Non-pigmented ciliary epithelial cell (primary cell): ENCODE data around the gene DDIT4L.
"Not testable (repeated sequence)": the region's sequence is repeated elsewhere in the genome, so short reads cannot be mapped to it uniquely, and the experiment has no call there.

Experiments
- DNase-seq: peaks from one replicate; pipeline ENCODE4 v3.0.0-alpha.2; 2010; ENCODE audit warnings: low read depth

DDIT4L gene, protein sequence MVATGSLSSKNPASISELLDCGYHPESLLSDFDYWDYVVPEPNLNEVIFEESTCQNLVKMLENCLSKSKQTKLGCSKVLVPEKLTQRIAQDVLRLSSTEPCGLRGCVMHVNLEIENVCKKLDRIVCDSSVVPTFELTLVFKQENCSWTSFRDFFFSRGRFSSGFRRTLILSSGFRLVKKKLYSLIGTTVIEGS

DNA sequence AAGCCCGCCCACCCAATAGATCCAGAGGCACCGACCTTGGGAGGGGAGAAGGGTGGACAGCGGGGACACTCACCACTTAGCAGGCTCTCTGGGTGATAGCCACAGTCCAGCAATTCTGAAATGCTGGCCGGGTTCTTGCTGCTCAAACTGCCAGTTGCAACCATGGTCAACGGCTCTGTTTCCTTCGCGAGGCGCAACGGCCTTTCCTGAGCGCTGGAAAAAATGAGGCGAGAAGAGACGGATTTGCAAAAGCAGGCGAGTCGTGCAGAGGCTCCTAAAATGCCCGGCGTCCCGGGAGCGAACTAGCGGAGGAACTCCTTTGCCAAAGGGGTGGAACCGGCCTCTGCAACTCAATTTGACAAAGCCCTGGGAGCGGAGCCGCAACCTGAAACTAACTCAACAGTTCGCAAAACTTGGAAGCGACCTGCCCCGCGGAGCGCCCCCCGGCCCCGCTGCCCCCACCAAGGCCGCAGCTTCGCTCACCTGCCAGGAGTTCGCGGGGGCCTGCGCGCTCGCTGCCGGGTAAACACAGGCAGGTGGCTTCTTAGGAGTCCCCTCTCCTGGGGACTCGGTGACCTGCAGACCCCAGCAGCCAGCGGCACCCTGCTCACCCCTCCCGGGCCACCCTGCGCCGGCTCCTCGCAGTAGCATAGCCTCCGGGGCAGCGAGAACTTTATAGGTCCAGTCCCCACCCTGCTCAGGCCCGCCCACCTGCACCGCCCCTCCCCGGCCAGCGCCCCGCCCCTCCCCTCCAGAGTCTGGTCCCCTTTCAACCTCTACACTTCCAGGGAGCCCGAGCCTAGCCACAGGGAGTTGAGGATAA, at the start of gene DDIT4L:
Gene DDIT4L (minus strand): TSS at position 649 of the 823 bp plus-strand sequence. CDS start 485 bp downstream, at position 164.
- DNase-seq: no peak

DNA sequence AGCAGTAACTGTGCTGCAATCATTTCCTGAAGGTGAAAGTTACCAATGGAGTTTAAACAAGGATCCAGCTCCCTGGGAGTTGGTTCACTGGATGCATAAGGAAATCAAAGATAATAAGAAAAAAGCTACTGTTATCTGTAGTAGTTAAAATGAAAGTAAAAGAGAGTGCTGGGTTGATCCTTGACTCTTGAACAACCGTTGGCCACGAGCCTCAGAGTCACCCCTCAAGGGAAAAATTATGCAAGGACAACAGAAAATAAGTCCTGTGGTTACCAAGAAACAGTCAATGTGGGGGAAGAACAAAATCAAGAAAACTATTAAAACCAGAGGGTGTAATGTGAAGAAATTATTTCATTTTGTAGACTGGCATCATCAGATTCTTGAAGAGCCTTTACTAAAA, 49.7 kb upstream of the DDIT4L start:
- no peak for DNase-seq

DNA sequence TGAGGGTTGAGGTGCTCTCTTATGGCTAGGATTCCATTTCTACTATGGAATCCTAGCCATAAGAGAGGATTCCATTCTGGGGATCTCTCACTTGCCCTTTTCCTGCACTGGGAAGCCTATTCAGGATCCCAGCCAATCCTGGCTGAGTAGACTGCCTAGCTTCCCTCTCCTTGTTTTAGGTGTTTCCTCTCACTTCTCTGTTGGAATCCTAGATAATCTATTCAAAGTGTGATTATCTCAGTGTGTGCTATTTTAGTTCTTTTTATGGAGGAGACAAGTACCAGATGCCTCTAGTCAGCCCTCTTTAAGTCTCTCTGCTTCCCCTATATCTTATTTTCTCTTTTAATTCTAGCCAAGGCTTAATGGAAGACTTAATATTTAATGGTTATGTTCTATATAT, 34.5 kb upstream of the DDIT4L start:
- no peak for DNase-seq

DNA sequence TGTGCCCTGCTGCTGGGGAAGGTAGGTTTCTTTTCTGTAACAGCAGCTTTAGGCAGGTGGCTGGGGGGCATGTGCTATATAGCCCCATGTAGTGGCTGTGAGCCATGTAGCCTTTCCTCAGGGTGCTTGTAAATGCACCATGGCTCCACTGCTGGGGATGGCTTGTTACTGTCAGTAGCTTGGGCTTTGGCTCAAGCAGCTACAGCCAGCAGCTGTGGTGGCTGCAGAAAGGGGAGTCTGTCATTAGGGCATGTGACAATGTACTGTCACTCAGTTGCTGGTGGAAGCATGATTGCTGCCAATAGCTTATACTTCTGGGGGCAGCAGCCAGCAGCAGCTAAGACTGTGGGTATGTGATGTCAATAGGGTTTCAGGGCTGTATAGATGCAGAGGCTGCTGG, 33.9 kb upstream of the DDIT4L start:
- no peak for DNase-seq

DNA sequence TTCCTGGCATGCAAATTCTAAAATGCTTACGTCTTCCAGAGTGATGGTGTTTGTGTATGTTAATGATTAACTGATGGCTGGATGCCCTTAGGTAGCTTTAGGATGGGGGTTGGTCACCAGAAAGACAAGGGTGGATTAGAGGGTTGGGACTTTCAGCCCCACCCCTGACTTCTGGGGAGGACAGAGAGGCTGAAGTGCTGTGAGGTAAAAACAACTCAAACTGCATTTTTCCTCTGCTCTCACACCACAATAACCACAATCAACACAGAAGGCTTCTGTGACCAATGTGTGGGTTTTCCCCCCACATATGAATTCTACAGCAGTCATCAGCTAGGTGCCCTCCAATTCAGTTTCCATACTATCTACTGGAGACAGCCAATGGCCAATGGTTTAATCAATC, 18.7 kb upstream of the DDIT4L start:
- DNase-seq: no peak

DNA sequence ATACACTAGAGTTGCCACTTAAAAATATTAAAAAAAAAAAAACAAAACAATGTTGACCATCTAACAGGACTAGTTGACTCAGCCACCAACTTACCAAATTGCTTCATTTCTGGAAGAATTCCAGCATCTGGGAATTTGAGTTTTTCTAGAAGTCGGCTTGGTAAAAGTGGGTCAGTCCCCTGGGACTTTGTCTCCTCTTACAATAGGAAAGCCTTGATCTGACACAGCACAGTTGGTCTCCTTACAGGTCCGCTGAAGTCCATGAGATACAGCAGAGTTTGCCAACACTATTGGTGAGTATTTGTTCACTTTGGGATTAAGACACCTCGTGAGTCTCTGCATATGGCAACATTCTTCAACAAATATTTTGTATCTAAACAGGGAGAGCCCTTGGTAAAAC, 18.2 kb upstream of the DDIT4L start:
- DNase-seq: no peak

DNA sequence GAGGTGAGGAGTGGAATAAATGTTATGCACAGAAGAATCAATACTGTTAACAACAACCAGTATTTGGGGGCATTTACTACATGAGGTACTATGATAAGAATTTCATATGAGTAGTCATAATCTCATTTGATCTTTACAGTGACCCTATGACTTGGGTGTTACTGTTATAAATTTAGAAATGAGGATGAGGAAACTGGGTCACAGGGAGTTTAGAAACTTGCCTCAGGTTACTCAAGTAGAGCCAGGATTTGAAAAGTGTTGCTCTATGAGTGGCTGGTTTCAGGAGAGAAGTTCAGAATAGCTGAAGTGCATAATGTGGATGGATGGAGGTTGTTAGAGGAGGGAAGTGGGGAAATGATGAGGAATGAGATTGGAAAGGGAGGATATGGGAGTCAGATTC, 16.6 kb upstream of the DDIT4L start:
- DNase-seq: no peak

DNA sequence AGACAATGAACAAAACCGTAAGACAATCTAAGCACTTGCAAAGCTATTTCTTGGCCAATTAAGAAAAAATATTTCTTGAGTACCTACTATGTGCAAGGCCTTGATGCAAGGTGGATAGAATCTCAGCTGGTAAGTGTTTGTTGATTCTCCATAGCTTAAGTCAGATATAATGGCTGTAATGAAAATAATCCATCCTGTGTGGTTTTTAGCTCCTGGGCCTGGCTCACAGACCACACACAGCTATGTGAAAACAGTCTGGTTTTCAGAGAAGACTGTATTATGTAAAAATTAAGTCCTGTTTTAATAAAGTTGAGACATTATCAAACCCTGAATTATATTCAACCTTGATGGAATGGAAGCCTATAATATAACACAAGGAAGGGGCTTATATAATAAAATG, 7.8 kb upstream of the DDIT4L start:
- DNase-seq: no peak

DNA sequence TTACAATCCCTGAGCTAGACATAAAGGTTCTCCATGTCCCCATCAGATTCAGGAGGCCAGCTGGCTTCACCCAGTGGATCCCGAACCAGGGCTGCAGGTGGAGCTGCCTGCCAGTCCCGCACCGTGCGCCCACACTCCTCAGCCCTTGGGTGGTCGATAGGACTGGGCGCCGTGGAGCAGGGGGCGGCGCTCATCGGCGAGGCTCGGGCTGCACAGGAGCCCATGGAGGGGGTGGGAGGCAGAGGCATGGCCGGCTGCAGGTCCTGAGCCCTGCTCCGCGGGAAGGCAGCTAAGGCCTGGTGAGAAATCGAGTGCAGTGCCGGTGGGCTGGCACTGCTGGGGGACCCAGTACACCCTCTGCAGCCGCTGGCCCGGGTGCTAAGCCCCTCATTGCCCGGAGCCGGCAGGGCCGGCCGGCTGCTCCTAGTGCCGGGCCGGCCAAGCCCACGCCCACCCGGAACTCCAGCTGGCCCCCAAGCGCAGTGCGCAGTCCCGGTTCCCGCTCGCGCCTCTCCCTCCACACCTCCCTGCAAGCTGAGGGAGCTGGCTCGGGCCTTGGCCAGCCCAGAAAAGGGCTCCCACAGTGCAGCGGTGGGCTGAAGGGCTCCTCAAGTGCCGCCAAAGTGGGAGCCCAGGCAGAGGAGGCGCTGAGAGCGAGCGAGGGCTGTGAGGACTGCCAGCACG, 6.3 kb upstream of the DDIT4L start:
- not testable (repeated sequence) for DNase-seq

DNA sequence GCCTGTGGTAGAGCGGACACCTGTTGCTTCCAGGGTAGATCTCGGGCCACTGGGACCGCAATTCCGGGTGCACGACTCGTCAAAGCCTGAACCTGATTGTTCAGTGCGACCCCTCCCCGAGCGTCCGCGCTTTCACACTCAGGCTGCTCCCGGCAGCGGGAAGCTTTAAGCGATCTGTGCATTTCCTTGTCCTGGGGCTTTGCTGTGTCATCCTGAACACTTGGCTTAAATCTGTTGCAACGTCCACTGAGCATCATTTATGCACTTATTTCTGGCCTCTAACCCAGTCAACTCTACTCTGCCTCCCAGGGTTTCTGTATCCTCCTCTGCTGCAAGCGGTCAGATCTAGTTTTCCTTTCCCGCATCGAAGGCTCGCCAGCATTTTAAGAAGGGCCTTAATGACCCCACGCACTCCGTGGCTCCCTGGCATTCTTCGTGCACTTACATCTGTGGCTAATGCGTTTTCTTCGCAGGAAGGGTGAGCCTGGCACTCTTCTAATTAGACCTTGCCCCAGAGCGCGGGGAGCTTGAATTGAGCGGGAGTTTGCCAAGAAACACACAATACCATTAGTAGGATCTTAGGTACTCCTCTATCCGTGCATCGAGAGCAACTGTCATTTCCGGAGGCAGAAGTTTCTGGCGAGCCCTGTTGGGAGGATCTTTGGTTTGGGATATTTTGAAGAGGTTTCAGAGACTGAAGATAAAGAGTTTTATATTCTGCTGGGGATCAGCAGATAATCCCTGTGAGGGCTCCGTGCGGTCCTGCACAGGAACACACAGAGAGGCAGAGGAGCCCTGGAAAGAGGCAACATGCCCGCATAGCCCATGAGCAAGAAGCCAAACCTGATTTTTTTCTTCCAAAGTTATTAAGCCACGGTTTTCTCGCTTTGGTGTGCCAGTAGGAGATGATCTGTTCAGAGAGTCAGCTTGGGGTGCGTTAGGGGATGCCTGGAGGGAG, 654 bp upstream of the DDIT4L start:
- no peak for DNase-seq

DNA sequence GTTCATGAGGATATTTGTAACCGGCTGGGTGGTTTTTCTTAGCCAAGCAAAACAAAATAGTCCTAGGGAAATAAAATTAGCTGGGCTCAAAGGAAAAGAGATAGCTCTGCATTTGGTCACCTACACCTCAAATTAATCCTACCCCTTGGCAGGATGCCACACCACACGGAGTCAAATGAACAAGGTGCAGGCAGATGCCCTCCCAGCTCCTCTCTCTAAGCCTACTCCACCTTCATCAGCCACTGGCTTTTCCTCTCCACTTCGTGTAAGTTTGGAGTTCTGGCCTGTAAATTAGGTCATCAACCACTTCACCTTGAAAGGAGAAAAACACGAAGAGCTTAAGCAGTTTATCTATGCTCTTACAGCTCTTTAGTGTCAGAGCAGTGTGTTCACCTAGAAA, 1.4 kb downstream of the DDIT4L start:
- DNase-seq: no peak

DNA sequence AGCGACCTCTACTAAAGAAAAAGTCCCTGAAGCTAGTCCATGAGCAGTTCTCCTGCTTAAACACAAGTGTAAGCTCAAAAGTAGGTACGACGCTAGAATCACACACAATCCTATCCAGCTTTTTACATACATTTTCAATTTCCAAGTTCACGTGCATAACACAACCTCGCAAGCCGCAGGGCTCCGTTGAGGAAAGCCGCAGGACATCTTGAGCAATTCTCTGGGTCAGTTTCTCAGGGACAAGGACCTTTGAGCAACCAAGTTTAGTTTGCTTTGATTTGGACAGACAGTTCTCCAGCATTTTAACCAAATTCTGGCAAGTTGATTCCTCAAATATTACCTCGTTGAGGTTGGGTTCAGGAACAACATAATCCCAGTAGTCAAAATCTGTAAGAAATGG, 2.5 kb downstream of the DDIT4L start:
- no peak for DNase-seq

DNA sequence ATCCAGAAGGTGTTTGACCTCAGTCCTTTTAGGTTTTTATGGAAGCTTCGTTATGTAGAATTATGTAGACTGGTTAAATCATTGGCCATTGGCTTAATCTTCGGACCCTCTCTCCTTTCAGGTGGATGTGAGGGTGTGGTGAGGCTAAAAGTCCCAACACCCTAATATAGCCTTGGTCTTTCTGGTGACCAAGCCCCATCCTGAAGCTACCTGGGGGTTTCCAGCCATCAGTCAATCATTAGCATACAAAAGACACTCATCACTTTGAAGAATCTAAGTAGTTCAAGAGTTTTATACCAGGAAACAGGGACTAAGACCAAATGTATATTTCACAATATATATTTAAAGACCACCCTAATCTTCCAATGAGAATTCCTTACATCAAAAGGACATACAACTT, 5.5 kb downstream of the DDIT4L start:
- no peak for DNase-seq

DNA sequence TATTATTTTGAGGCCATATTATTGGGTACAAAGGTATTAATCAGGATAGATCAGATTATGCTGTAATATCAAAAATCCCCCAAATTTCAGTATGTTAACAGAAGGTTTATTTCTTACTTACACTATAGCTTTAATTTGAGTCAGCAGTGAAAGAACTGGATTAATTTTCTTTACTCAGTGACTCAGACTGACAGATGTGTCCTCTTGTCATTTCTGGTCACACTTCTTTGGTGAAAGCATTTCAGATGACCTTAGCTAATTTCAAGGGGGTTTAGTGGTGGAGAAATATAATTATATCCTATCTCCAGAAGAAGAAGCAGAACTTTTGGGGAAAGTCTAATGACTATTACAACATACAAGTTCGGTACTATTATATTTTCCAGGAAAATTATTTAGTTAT, 12.4 kb downstream of the DDIT4L start:
- DNase-seq: no peak

DNA sequence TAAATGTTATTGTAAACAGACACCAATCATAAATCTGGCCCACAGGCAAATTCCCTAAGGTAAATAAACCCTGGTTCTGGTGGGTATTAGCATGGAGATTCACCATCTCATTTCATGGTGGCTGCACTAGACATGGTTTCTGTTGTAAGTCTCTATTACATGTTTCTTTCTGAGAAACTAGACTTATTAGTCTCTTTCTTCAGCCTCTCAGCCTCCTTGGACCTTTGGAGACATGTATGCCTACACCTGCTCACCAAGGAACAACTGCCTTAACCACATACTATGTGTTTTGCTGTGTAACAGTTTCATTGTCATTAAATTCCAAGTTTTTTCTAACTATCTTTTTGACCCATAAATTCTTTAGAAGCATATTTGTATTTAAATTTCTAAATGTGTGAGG, 13.1 kb downstream of the DDIT4L start:
- no peak for DNase-seq

DNA sequence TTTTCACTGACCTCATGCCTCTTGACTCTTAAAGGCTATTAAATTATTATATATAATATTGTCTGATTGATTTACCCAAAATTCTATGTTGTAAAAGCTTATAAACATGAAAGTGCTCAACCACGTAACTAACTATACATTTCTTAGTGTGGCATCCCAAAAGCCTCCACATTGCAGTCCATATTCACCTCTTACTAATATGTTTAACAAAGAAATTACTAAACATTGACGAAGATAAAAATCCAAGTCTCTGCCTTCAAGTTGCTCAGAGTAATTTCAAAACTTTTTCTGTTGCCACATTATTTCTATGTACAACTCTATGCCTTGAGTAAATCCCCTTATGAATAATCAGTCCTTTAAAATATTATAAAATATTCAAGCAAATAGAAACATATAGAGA, 14.4 kb downstream of the DDIT4L start:
- DNase-seq: no peak

DNA sequence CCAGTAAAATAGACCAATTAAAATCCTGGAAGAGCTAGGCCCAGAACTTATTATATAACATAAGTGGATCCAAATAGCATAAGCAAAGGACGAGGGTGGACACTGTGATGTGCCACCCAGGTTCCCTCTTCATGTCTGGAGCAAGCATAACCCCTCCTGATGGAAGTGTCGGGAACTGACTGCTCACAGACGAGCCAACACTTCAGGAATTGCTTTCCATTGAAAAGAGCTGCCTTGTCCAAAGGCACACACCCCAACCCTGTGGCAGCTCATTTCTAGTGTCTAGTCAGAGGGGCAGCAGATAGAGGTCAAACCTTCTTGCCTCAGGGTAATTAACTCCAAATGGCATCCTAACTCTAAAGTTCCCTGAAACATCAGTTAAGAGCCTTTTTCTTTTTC, 15.3 kb downstream of the DDIT4L start:
- no peak for DNase-seq

DNA sequence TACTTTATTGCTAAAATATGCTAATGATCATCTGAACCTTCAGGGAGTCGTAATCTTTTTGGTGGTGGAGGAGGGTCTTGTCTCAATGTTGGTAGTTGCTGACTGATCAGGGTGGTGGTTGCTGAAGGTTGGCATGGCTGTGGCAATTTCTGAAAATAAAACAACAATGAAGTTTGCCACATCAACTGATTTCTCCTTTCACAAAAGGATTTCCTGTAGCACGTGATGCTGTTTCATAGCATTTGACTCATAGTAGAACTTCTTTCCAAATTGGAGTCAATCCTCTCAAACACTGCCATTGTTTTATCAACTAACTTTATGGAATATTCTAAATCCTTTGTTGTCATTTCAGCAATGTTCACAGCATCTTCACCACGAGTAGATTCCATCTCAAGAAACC, 19.3 kb downstream of the DDIT4L start:
- no peak for DNase-seq

DNA sequence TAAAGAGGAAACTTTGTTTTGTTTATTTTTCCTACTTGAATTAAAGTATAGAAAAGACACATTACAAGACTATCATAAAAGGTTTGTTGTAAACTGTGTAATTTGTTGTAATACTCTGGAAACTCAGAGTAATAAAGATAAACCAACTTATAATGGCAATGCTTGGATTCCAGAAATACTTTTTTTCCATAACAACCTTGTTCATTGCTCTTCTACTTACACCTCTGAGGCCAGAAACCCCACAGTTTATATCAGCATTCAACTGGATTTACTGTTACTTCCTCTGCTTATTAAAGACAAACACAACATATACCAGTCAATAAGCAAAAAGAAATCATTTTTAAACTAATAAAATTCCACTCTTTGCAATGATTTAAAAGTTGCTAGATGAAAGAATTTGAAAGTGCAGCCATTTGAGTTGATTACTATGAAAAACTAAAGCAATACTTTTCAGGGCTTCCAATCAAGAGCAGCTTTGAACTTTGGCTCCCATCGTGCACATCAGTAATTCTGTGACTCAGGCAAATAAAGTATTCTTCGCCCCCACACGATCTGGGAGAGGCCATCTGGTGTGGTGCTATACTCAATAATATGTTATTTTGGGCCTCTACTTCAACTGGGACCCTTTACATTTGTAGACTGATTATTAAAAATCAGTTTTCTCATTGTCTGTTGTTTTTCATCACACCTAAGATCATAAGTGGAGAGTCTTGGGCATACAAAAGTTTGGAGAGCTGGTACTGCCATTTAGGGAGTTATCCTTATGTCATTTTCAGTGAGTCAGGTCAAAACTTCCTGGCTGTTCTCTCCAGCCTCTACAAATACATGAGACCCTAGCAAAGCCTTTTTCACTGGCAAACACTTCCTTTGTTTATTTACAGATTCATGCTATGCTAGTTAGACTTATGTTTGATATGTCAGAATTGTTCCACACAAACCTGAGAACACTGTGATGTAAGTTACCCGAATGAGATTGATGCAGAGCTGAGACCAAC, 20.5 kb downstream of the DDIT4L start:
- DNase-seq: no peak

DNA sequence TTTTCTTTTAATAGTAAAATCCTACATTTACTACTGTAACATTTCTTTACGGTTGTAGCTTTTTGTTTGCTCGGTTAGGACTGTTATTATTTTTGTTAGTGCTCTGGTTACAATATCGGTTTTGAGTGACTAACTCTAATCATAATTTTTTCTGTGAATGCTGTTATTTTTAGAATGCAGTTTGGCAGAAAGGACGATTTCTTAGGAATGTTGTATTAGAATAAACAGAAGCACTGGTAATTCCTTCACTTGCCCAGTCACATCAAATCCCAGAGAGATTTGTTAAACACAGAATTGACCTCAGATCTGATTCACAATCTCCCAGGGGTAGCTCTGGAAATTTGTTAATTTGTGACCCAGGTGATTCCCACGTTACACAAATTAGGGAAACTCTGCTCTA, 21.7 kb downstream of the DDIT4L start:
- no peak for DNase-seq
